Measurements from ENCODE around the gene CHI3L2. TPM values are rescaled to one million over a fixed set of nuclear protein-coding genes. Genes with fewer than 3 reads are reported as not detected.

CHI3L2 gene
- total RNA-seq, 1 donor from 2014 or later: 50.3 TPM

GRCh38 chr1:111232134-111232533 is 4.6 kb downstream of the CHI3L2 start:
- H3K27me3 ChIP-seq: no peaks in the 10 kb centered on the region
- DNase-seq (no peak), ATAC-seq (no peak)
- no peak overlapping the region for H3K27ac ChIP-seq
- no peaks in the 10 kb centered on the region for H3K9me3 ChIP-seq
- TF ChIP-seq CTCF (IDR thresholded peaks at IDR 0.05): no peak
- intact Hi-C loops (cut with DNase I): no loop called here
- no peak overlapping the region for H3K4me3 ChIP-seq
- no peaks in the 10 kb centered on the region for H3K36me3 ChIP-seq
- peaks cover 9% of the 10 kb centered on the region for H3K4me1 ChIP-seq

GRCh38 chr1:111234258-111234657 is 6.7 kb downstream of the CHI3L2 start:
- H3K9me3 ChIP-seq: no peaks in the 10 kb centered on the region
- no peaks in the 10 kb centered on the region for H3K4me1 ChIP-seq
- TF ChIP-seq CTCF (IDR thresholded peaks at IDR 0.05): no peak
- ATAC-seq: no peak
- no peak overlapping the region for H3K4me3 ChIP-seq
- H3K27me3 ChIP-seq: no peaks in the 10 kb centered on the region
- H3K27ac ChIP-seq: no peak overlapping the region
- H3K36me3 ChIP-seq: no peaks in the 10 kb centered on the region
- intact Hi-C loops (cut with DNase I): no loop called here
- no peak for DNase-seq

- intact Hi-C loops (cut with DNase I): no loop called here
- Histone ChIP-seq H3K36me3 (no peaks in the 10 kb centered on the region), H3K4me3 (no peak overlapping the region), H3K4me1 (no peaks in the 10 kb centered on the region), H3K27me3 (no peaks in the 10 kb centered on the region), H3K27ac (no peak overlapping the region), H3K9me3 (no peaks in the 10 kb centered on the region)
- ATAC-seq (no peak), DNase-seq (no peak)
- no peak for TF ChIP-seq CTCF (IDR thresholded peaks at IDR 0.05)
Observed at GRCh38 chr1:111234866-111235265, 7.4 kb downstream of the CHI3L2 start.

- ATAC-seq: no peak
- no peaks in the 10 kb centered on the region for H3K36me3 ChIP-seq
- no peak overlapping the region for H3K4me3 ChIP-seq
- H3K27ac ChIP-seq: no peak overlapping the region
- no peak for DNase-seq
- H3K9me3 ChIP-seq: no peaks in the 10 kb centered on the region
- no peaks in the 10 kb centered on the region for H3K4me1 ChIP-seq
- intact Hi-C loops (cut with DNase I): no loop called here
- no peaks in the 10 kb centered on the region for H3K27me3 ChIP-seq
- TF ChIP-seq CTCF (IDR thresholded peaks at IDR 0.05): no peak
Observed at GRCh38 chr1:111236379-111236778, 8.9 kb downstream of the CHI3L2 start.

- ATAC-seq: no peak
Observed at GRCh38 chr1:111236806-111237205, 9.3 kb downstream of the CHI3L2 start.

More at GRCh38 chr1:111236806-111237205, 9.3 kb downstream of the CHI3L2 start:
- no peak overlapping the region for H3K27ac ChIP-seq
- no peaks in the 10 kb centered on the region for H3K4me1 ChIP-seq
- H3K27me3 ChIP-seq: no peaks in the 10 kb centered on the region
- H3K4me3 ChIP-seq: no peak overlapping the region
- no peaks in the 10 kb centered on the region for H3K9me3 ChIP-seq
- no peak for DNase-seq
- TF ChIP-seq CTCF (IDR thresholded peaks at IDR 0.05): no peak
- intact Hi-C loops (cut with DNase I): no loop called here
- H3K36me3 ChIP-seq: no peaks in the 10 kb centered on the region

Data from upper lobe of right lung (tissue), 1 donor.